ENCODE data around the gene NOMO2. TPM values are rescaled to one million over a fixed set of nuclear protein-coding genes. Genes with fewer than 3 reads are reported as not detected.

NOMO2 gene
- total RNA-seq, 1 donor from 2014 or later: 44.1 TPM

Small RNA genes lying within 50 kb of the gene (small RNA-seq; reads per million reads assigned to genes)
- gene MIR3179-3 (ENCODE audit: low replicate concordance) (not detected), gene MIR3179-4 (ENCODE audit: low replicate concordance) (not detected), gene MIR3180-3 (ENCODE audit: low replicate concordance) (not detected), gene MIR3670-3 (ENCODE audit: low replicate concordance) (not detected), gene MIR3670-4 (ENCODE audit: low replicate concordance) (not detected), gene MIR6770-3 (ENCODE audit: low replicate concordance) (not detected), gene RF00019 (ENCODE audit: low replicate concordance) (not detected)

Other genes starting within 250 kb of the NOMO2 start
- gene NPIPA8, start 225.4 kb downstream of the NOMO2 start, total RNA-seq: 16.5 TPM
- gene RPS15A, start 228.2 kb upstream of the NOMO2 start, total RNA-seq: 1,655 TPM
- 137 TPM for gene ARL6IP1, start 239.5 kb upstream of the NOMO2 start, total RNA-seq